ENCODE results near the gene RHCG.

RHCG gene

DNA sequence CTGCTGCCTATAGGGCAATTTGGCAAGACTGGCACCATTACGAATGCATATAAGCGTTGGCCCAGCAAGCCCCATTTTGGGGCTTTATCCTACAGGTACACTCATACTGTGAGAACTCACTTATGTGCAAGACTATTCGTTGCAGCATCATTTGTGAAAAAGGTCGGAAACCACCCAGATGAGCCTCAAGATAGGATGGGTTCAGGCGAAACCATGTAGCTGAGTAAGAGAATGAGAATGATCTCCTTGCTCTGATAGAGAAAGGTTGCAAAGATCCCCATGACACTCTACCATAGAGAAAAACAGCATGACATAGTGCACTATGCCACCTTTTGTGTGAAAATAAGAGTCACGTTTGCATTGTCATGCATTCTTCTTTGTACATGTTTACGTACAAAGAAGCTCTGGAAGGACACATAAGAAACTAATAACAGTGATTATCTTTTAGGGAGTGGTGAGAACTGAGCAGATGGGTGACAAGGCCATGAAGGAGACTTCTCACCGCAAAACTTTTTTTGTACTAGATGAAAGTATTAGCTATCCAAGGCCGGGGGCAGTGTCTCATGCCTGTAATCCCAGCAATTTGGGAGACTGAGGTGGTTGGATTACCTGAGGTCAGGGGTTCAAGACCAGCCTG is 50.0 kb downstream of the RHCG start:
- no peak overlapping the region for H3K4me3 ChIP-seq (ENCODE audit: low read depth, low read length)
- H3K27me3 ChIP-seq (replicated peaks), result peaks cover 31% of the 10 kb centered on the region
- no peak for DNase-seq
- no peak overlapping the region for H3K27ac ChIP-seq
- H3K36me3 ChIP-seq (replicated peaks), result no peaks in the 10 kb centered on the region
- in situ Hi-C loops (cut with HindIII; ENCODE audit: low pct_ligation_motif_present, low sequenced_read_pairs), result no loop called here
- TF ChIP-seq, protein P1, sequence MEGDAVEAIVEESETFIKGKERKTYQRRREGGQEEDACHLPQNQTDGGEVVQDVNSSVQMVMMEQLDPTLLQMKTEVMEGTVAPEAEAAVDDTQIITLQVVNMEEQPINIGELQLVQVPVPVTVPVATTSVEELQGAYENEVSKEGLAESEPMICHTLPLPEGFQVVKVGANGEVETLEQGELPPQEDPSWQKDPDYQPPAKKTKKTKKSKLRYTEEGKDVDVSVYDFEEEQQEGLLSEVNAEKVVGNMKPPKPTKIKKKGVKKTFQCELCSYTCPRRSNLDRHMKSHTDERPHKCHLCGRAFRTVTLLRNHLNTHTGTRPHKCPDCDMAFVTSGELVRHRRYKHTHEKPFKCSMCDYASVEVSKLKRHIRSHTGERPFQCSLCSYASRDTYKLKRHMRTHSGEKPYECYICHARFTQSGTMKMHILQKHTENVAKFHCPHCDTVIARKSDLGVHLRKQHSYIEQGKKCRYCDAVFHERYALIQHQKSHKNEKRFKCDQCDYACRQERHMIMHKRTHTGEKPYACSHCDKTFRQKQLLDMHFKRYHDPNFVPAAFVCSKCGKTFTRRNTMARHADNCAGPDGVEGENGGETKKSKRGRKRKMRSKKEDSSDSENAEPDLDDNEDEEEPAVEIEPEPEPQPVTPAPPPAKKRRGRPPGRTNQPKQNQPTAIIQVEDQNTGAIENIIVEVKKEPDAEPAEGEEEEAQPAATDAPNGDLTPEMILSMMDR (IDR thresholded peaks at IDR 0.05; ENCODE audit: low read depth, low read length, missing control alignments), result no peak

GRCh38 chr15:89445518-89445917 is 50.9 kb downstream of the RHCG start:
- TF ChIP-seq, protein P1 (IDR thresholded peaks at IDR 0.05; ENCODE audit: low read depth, low read length, missing control alignments), result no peak
- no peak overlapping the region for H3K27ac ChIP-seq
- DNase-seq, result no peak
- in situ Hi-C loops (cut with HindIII; ENCODE audit: low pct_ligation_motif_present, low sequenced_read_pairs), result no loop called here
- no peaks in the 10 kb centered on the region for H3K36me3 ChIP-seq (replicated peaks)
- H3K4me3 ChIP-seq (ENCODE audit: low read depth, low read length), result no peak overlapping the region
- H3K27me3 ChIP-seq (replicated peaks), result peaks cover 28% of the 10 kb centered on the region

- H3K27ac ChIP-seq, result no peak overlapping the region
- TF ChIP-seq, protein P1 (IDR thresholded peaks at IDR 0.05; ENCODE audit: low read depth, low read length, missing control alignments), result no peak
- no peaks in the 10 kb centered on the region for H3K36me3 ChIP-seq (replicated peaks)
- no peak for DNase-seq
- peaks cover 24% of the 10 kb centered on the region for H3K27me3 ChIP-seq (replicated peaks)
- in situ Hi-C loops (cut with HindIII; ENCODE audit: low pct_ligation_motif_present, low sequenced_read_pairs), result no loop called here
- no peak overlapping the region for H3K4me3 ChIP-seq (ENCODE audit: low read depth, low read length)
Observed at GRCh38 chr15:89444241-89445225, 51.9 kb downstream of the RHCG start.

DNA sequence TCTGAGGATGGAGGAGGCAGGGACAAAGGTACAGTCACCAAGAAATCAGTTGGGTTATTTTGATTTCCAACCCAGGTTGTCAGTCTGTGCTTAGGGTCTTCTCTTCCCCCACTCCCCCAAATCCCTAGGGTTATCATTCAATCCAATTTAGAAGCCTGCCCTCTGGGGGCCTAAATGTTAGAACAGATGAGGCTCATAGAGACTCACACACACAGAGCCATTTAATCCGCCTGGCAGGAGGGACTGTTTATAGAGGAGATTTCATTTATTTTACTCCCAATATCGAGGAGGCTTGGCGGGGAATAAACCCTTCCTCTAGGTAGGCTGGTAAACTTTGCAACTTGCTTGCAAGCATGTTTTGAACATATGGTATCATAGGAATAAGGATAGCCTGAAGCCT is 52.8 kb downstream of the RHCG start:
- in situ Hi-C loops (cut with HindIII; ENCODE audit: low pct_ligation_motif_present, low sequenced_read_pairs), result no loop called here
- H3K4me3 ChIP-seq (ENCODE audit: low read depth, low read length), result no peak overlapping the region
- H3K27me3 ChIP-seq (replicated peaks), result peaks cover 15% of the 10 kb centered on the region
- TF ChIP-seq, protein P1 (IDR thresholded peaks at IDR 0.05; ENCODE audit: low read depth, low read length, missing control alignments), result no peak
- no peak for DNase-seq
- H3K27ac ChIP-seq, result no peak overlapping the region
- H3K36me3 ChIP-seq (replicated peaks), result no peaks in the 10 kb centered on the region

GRCh38 chr15:89442671-89443307 is 53.6 kb downstream of the RHCG start:
- Histone ChIP-seq H3K4me3 (ENCODE audit: low read depth, low read length) (no peak overlapping the region), H3K27me3 (replicated peaks) (peaks cover 18% of the 10 kb centered on the region), H3K27ac (no peak overlapping the region), H3K36me3 (replicated peaks) (no peaks in the 10 kb centered on the region)
- peak; percentile 24 for DNase-seq
- TF ChIP-seq, protein P1 (IDR thresholded peaks at IDR 0.05; ENCODE audit: low read depth, low read length, missing control alignments), result peak; percentile 83
- in situ Hi-C loops (cut with HindIII; ENCODE audit: low pct_ligation_motif_present, low sequenced_read_pairs), result no loop called here
